ENCODE measurements around the gene ELF4. TPM values are rescaled to one million over a fixed set of nuclear protein-coding genes. Genes with fewer than 3 reads are reported as not detected.
A peak's percentile ranks its signal among the peaks of the same experiment; 100 is the strongest.

The ELF4 gene
- total RNA-seq, 1 experiment from 2014 or later, result 0.81 TPM

- Mint-ChIP-seq H3K27me3 (ENCODE audit: low read depth) (peaks cover 75% of the 10 kb centered on the region), H3K36me3 (ENCODE audit: insufficient read depth in 1 of 3, low read depth in 3 of 3) (no peaks in the 10 kb centered on the region; a peak in 1 of 7 replicates), H3K9me3 (peaks cover 0 to 72% of the 10 kb centered on the region in 2 experiments; a peak in 3 of 5 replicates), H3K4me1 (peaks cover 2 to 23% of the 10 kb centered on the region in 2 experiments; a peak in 2 of 4 replicates), H3K4me3 (no peak overlapping the region), H3K27ac (peak overlapping the region in 1 of 3 experiments; percentile 17; a peak in 1 of 7 replicates)
- H3K4ac ChIP-seq (ENCODE audit: low read depth, low read length), result no peak overlapping the region
- no peak overlapping the region for H2BK120ac ChIP-seq (ENCODE audit: low read depth, low read length, poor library complexity, severe bottlenecking)
- no peaks in the 10 kb centered on the region for H3K23me2 ChIP-seq (ENCODE audit: insufficient read length, low read depth, low read length, poor library complexity, severe bottlenecking)
- no peaks in the 10 kb centered on the region for H3K79me2 ChIP-seq (ENCODE audit: insufficient read depth, low read length)
- no peak overlapping the region for H3K18ac ChIP-seq (ENCODE audit: insufficient read length, low read depth, low read length)
- no peak overlapping the region for H4K5ac ChIP-seq (ENCODE audit: insufficient read length, low read depth, low read length)
- no peak for DNase-seq
- no peak overlapping the region for H2AFZ ChIP-seq (ENCODE audit: low read length)
- no peak overlapping the region for H3K56ac ChIP-seq (ENCODE audit: insufficient read length, low read depth, low read length)
- H3K9me3 ChIP-seq (ENCODE audit: control insufficient read depth, low read depth, low read length), result peaks cover 13% of the 10 kb centered on the region
- no peak overlapping the region for H2AK5ac ChIP-seq (ENCODE audit: insufficient read length, low read length)
- no peak overlapping the region for H3K9ac ChIP-seq (ENCODE audit: extremely low read depth, insufficient read length, low read length)
- H2BK12ac ChIP-seq (ENCODE audit: insufficient read length, low read depth, low read length), result no peak overlapping the region
- H2BK20ac ChIP-seq (ENCODE audit: low read depth, low read length, poor library complexity, severe bottlenecking), result no peak overlapping the region
- H2BK5ac ChIP-seq (ENCODE audit: insufficient read length, low read length), result no peak overlapping the region
- no peak overlapping the region for H3K4me2 ChIP-seq (ENCODE audit: insufficient read depth, insufficient read length, low read length)
- H4K20me1 ChIP-seq (ENCODE audit: control insufficient read depth, insufficient read depth, insufficient read length), result no peaks in the 10 kb centered on the region
- no peak overlapping the region for H4K91ac ChIP-seq (ENCODE audit: insufficient read length, low read depth, low read length)
- no peak for TF ChIP-seq CTCF (conservative IDR thresholded peaks at IDR 0.05)
- H3K27me3 ChIP-seq (ENCODE audit: insufficient read depth, low read length), result peaks cover 18% of the 10 kb centered on the region; the same call in 1 of the 2 replicates
- no CpG with 5 or more reads among the region's 9 CpGs for WGBS (ENCODE audit: extremely low coverage, insufficient read length, low lambda C conversion rate)
- no peak overlapping the region for H3T11ph ChIP-seq (ENCODE audit: low read length)
- no peak overlapping the region for H4K8ac ChIP-seq (replicated peaks; ENCODE audit: insufficient read length, low read depth, low read length)
- H3K79me1 ChIP-seq (ENCODE audit: insufficient read depth, low read depth, low read length, poor library complexity, severe bottlenecking), result no peaks in the 10 kb centered on the region
- H3K23ac ChIP-seq (ENCODE audit: insufficient read length, low read depth, low read length), result no peak overlapping the region
- no peaks in the 10 kb centered on the region; the same call in 1 of the 2 replicates for H3K4me1 ChIP-seq (ENCODE audit: insufficient read depth, low read length)
- H3K27ac ChIP-seq (ENCODE audit: insufficient read length, low read depth, low read length), result no peak overlapping the region
- no peak overlapping the region for H2BK15ac ChIP-seq (ENCODE audit: low read depth, low read length)
- no peak overlapping the region for H3K14ac ChIP-seq (ENCODE audit: insufficient read depth, low read length)
Measured at GRCh38 chrX:130114141-130114588, 3.9 kb upstream of the ELF4 start.

All from H9 (cell line).